GM06990 (cell line): ENCODE measurements around the gene ADAM10.

Source experiments
- DNase-seq: peaks from one replicate; pipeline ENCODE4 v3.0.0-alpha.2; 2011; ENCODE audit not compliant: insufficient read length; ENCODE audit errors: extremely low read depth
- H3K27me3 ChIP-seq: replicated peaks from 2 replicates; pipeline ENCODE4 v1.6.0; 2011; ENCODE audit warnings: low read length; ENCODE audit not compliant: control insufficient read depth, insufficient read depth
- H3K36me3 ChIP-seq: 2 replicates; pipeline ENCODE4 v1.5.1; 2011; ENCODE audit warnings: low read length; ENCODE audit not compliant: control insufficient read depth, insufficient read depth
- H3K4me3 ChIP-seq: replicated peaks from 2 replicates; pipeline ENCODE4 v1.5.1; 2011; ENCODE audit warnings: low read depth, mild to moderate bottlenecking, control low read depth, low read length
- TF ChIP-seq, protein P1 (sequence below): IDR thresholded peaks from 2 replicates; pipeline ENCODE4 v1.5.1; 2011; ENCODE audit warnings: low read length, control low read depth, mild to moderate bottlenecking, inconsistent platforms; ENCODE audit not compliant: insufficient read depth, poor library complexity, severe bottlenecking

The ADAM10 gene

DNA sequence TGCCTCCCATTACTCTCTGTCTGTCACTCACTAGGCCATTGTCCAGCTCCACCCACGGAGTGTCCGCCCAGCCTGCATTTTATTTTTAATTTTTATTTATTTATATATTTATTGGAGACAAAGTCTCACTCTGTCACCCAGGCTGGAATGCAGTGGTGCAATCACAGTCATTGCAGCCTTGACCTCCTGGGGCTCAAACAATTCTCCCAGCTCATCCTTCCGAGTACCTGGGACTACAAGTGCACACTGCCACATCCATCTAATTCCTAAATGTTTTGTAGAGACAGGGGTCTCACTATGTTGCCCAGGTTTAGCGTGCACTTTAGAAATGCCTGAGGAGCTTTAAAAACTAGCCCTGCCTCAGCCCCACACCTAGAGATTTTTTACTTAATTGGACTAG, 176.2 kb downstream of the ADAM10 start:
- Histone ChIP-seq H3K4me3 (no peak overlapping the region), H3K36me3 (no peaks in the 10 kb centered on the region), H3K27me3 (no peaks in the 10 kb centered on the region)
- no peak for DNase-seq
- TF ChIP-seq, protein P1, sequence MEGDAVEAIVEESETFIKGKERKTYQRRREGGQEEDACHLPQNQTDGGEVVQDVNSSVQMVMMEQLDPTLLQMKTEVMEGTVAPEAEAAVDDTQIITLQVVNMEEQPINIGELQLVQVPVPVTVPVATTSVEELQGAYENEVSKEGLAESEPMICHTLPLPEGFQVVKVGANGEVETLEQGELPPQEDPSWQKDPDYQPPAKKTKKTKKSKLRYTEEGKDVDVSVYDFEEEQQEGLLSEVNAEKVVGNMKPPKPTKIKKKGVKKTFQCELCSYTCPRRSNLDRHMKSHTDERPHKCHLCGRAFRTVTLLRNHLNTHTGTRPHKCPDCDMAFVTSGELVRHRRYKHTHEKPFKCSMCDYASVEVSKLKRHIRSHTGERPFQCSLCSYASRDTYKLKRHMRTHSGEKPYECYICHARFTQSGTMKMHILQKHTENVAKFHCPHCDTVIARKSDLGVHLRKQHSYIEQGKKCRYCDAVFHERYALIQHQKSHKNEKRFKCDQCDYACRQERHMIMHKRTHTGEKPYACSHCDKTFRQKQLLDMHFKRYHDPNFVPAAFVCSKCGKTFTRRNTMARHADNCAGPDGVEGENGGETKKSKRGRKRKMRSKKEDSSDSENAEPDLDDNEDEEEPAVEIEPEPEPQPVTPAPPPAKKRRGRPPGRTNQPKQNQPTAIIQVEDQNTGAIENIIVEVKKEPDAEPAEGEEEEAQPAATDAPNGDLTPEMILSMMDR, result no peak

DNA sequence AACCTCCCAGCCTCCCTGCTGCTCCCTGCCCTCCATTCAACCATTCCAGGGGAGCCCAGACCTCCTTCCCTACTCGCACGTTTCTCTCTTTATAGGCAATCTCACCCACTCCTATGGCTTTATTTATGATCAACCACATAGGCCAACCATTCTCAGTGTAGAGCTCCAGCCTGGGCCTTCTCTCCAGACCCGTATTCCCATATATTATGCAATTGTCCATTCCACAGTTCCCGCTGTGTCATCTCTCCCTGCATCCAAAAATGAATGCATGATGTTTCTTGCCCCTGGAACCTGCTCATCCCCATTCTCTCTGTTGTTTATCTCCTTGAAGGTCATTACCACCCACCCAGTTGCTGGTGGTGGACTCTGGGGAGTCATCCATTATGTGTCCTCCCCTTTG, 177.0 kb downstream of the ADAM10 start:
- no peak for DNase-seq
- H3K4me3 ChIP-seq, result no peak overlapping the region
- TF ChIP-seq, protein P1, result no peak
- H3K27me3 ChIP-seq, result no peaks in the 10 kb centered on the region
- H3K36me3 ChIP-seq, result no peaks in the 10 kb centered on the region

DNA sequence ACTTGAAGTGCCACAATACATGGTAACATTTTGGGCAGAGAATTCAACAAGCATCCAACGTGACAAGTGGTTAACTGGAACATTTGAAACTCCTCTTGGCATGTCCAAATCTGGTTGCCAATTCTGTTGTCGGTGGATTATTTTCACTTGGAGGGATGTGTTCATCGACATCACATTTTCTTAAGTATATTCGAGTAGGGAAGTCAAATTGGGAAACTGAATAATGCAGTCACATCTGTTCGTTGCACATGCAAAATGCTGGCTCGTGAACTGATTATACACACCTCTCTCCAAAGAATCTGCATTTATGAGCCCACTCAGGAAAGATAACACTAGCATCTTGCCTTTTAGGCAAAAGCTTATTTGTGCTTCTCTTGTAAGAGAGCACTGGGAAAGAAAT, 178.0 kb downstream of the ADAM10 start:
- Histone ChIP-seq H3K4me3 (no peak overlapping the region), H3K27me3 (no peaks in the 10 kb centered on the region), H3K36me3 (no peaks in the 10 kb centered on the region)
- TF ChIP-seq, protein P1, result no peak
- DNase-seq, result no peak

DNA sequence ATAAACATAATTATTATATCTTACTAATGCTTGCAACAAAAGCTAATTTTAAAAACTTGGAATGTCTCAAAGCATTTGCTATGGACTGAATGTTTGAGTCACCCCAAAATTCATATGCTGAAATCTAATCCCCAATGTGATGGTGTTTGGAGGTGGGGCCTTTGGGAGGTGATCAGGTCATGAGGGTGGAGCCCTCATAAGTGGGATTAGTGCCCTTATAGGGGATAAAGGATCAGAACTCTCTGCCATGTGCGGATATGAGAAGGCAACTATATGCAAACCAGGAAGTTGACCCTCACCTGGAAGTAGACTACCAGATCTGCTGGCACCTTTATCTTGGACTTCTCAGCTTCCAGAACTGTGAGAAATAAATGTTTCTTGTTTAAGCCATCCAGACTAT, 180.1 kb downstream of the ADAM10 start:
- H3K4me3 ChIP-seq, result no peak overlapping the region
- DNase-seq, result no peak
- no peaks in the 10 kb centered on the region for H3K36me3 ChIP-seq
- no peaks in the 10 kb centered on the region for H3K27me3 ChIP-seq
- TF ChIP-seq, protein P1, result no peak

DNA sequence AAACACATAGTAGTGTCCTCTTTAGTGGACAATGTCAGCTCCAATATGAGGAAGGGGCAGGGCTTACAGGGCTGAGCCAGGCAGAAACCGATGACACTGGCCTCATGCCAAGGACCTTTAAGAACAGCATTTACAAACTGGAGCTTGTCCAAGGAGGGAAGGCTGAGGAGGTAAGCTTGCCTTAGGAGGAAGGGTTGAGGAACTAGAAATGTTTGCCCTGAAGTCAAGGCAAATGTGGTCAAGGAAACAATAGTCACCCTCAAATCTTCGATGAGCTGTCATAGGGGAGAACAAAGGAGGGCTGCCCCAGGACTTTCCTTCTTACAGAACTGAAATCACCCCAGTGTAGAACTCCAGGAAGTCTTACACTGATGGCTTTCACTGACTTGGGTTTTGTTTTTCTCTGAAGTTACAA, 181.3 kb downstream of the ADAM10 start:
- no peak overlapping the region for H3K4me3 ChIP-seq
- TF ChIP-seq, protein P1, result no peak
- no peak for DNase-seq
- H3K27me3 ChIP-seq, result no peaks in the 10 kb centered on the region
- no peaks in the 10 kb centered on the region for H3K36me3 ChIP-seq

DNA sequence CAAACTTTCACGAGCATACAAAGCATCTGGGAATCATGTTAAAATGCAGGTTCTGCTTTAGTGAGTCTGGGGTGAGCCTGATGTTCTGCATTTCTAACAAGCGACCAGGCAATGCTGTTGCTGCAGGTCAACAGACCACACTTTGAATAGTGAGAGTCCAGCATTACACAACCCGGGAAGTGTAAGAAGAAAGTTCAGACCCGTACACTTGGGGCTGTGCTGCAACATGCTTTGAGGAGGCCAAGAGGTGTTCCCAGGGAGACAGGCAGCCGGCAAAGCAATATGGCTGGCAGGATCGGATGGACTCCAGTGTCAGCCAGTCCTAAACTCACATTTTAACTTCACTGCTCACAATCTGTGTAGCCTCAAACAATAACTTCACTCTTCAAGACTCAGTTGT, 183.5 kb downstream of the ADAM10 start:
- Histone ChIP-seq H3K4me3 (no peak overlapping the region), H3K27me3 (no peaks in the 10 kb centered on the region), H3K36me3 (no peaks in the 10 kb centered on the region)
- TF ChIP-seq, protein P1, result no peak
- DNase-seq, result no peak
